Right lobe of liver (tissue), 6 donors: ENCODE data around the gene NAGLU. TPM values are rescaled to one million over a fixed set of nuclear protein-coding genes. Genes with fewer than 3 reads are reported as not detected.

Source experiments
- ATAC-seq, 4 donors: fragments of 200-7000 bp; cut with Tn5 transposase; one replicate each; pipeline ENCODE4 v1.9.1; 2020; ENCODE audit warnings: mild to moderate bottlenecking in 4 of 4, moderate library complexity in 4 of 4
- DNase-seq, 3 donors: peaks; one replicate each; pipeline ENCODE4 v3.0.0-alpha.2; 2020
- H3K27ac ChIP-seq, 3 donors: fragments of 200-600 bp; one replicate each; pipeline ENCODE4 v1.8.0; 2022
- H3K27me3 ChIP-seq, 2 donors: fragments of 200-600 bp; one replicate each; pipeline ENCODE4 v1.8.0; 2022
- H3K36me3 ChIP-seq, 4 donors: fragments of 200-600 bp; sonication (generic) in 1 of 4; one replicate each; pipeline versions ENCODE4 v1.5.1 to v1.8.0; 2017 to 2022; ENCODE audit warnings: control low read depth in 1 of 4
- H3K4me1 ChIP-seq, 4 donors: fragments of 200-600 bp; sonication (generic) in 1 of 4; one replicate each; pipeline versions ENCODE4 v1.5.1 to v1.8.0; 2017 to 2022; ENCODE audit warnings: control low read depth in 1 of 4
- H3K4me3 ChIP-seq, 3 donors: fragments of 200-600 bp; one replicate each; pipeline ENCODE4 v1.8.0; 2022
- H3K9me3 ChIP-seq, 4 donors: fragments of 200-600 bp; sonication (generic) in 1 of 4; one replicate each; pipeline versions ENCODE4 v1.5.1 to v1.8.0; 2017 to 2022; ENCODE audit warnings: control low read depth in 1 of 4
- POLR2A ChIP-seq: fragments of 450-650 bp; IDR thresholded peaks from one replicate; pipeline ENCODE4 v1.6.1; 2017; ENCODE audit warnings: antibody characterized with exemption, mild to moderate bottlenecking
- WGBS: methylation state at CpG from one replicate; pipeline ENCODE4 v1.1.6; 2018; ENCODE audit warnings: low coverage, low lambda C conversion rate; ENCODE audit not compliant: insufficient coverage; ENCODE audit errors: missing lambda C conversion rate; 5-methylcytosine and 5-hydroxymethylcytosine counted together
- intact Hi-C, 2 donors: fragments of 100-400 bp; cut with DNase I; formaldehyde crosslinking; loops; one replicate each; pipeline versions ENCODE4 v1.11.2 to v1.14.1; 2022
- total RNA-seq, 6 experiments: library from RNA; depleted of rRNA in 2 of 6; stranded (reverse); fragments of >200 nt in 2 of 6; fragmentation: NEBNext Ultra II Directional in 3 of 6; extraction: Animal tissue kit (Norgen Biotek cat#: 25700) in 3 of 6; gene quantifications; one replicate each; pipeline versions ENCODE4 v1.1.0 to v1.2.4, GENCODE V29; 2016 to 2023
- TF ChIP-seq, protein P1 (sequence below), 4 donors: fragments of 200-600 bp in 3 of 4; fragments of 450-650 bp in 1 of 4; IDR thresholded peaks; one replicate each; pipeline versions ENCODE4 v1.5.1 to v1.8.0; 2016 to 2022; ENCODE audit warnings: antibody characterized with exemption in 4 of 4, mild to moderate bottlenecking in 2 of 4
- donor health status: DM: no; HTN: yes; CAD: no.
- donor health status: DM: no; HTN: no; CAD: no.
- donor health status: DM: no; HTN: no; CAD: no.
- donor health status: DM: no; HTN: yes; CAD: no.
- donor health status: DM: no; HTN: yes; CAD: no.

Gene NAGLU
- total RNA-seq, 6 experiments from 2014 or later = 36.4 to 81.6 (median 43.7) TPM

DNA sequence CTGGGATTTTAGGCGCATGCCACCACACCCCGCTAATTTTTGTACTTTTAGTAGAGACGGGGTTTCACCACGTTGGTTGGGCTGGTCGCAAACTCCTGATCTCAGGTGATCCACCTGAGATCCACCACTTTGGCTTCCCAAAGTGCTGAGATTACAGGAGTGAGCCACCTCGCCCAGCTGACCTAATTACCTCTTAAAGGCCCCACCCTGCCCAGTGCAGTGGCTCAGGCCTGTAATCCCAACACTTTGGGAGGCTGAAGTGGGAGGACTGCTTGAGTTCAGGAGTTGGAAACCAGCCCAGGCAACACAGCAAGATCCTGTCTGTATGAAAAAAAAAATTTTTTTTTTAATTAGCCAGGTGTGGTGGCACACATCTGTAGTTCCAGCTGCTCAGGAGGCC is 23.0 kb downstream of the NAGLU start:
- H3K27ac ChIP-seq = no peak overlapping the region
- H3K9me3 ChIP-seq = no peaks in the 10 kb centered on the region
- H3K27me3 ChIP-seq = no peaks in the 10 kb centered on the region
- ATAC-seq = no peak
- peaks cover 0 to 28% (median 14%) of the 10 kb centered on the region in 4 donors for H3K4me1 ChIP-seq
- WGBS = 85% methylated on average over 5 of the region's 6 CpGs
- intact Hi-C loops = no loop called here
- no peaks in the 10 kb centered on the region for H3K36me3 ChIP-seq
- no peak for DNase-seq
- H3K4me3 ChIP-seq = no peak overlapping the region
- TF ChIP-seq, protein P1, sequence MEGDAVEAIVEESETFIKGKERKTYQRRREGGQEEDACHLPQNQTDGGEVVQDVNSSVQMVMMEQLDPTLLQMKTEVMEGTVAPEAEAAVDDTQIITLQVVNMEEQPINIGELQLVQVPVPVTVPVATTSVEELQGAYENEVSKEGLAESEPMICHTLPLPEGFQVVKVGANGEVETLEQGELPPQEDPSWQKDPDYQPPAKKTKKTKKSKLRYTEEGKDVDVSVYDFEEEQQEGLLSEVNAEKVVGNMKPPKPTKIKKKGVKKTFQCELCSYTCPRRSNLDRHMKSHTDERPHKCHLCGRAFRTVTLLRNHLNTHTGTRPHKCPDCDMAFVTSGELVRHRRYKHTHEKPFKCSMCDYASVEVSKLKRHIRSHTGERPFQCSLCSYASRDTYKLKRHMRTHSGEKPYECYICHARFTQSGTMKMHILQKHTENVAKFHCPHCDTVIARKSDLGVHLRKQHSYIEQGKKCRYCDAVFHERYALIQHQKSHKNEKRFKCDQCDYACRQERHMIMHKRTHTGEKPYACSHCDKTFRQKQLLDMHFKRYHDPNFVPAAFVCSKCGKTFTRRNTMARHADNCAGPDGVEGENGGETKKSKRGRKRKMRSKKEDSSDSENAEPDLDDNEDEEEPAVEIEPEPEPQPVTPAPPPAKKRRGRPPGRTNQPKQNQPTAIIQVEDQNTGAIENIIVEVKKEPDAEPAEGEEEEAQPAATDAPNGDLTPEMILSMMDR (IDR thresholded peaks at IDR 0.05) = no peak
- no peak for TF ChIP-seq POLR2A

DNA sequence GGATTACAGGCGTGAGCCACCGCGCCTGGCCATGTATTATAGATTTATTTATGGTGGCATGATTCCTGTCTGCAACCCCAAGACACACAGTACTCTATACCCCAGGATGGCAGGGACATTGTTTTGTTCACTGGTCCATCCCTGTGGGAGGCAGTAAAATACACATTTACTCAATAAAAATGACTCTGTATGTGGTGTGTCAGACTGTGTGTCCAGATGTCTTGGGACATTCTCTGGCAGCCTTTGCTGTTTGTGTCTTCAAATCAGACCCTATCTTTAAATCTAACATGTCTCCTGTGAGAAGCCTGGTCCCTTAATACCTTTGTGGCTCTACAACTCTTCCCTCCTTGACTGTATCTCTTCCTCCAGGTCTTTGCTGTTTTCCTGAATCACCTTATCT is 24.2 kb downstream of the NAGLU start:
- H3K27ac ChIP-seq = no peak overlapping the region
- WGBS = 94% methylated on average over 3 of the region's 3 CpGs
- no peak for TF ChIP-seq POLR2A
- TF ChIP-seq, protein P1 (IDR thresholded peaks at IDR 0.05) = no peak

DNA sequence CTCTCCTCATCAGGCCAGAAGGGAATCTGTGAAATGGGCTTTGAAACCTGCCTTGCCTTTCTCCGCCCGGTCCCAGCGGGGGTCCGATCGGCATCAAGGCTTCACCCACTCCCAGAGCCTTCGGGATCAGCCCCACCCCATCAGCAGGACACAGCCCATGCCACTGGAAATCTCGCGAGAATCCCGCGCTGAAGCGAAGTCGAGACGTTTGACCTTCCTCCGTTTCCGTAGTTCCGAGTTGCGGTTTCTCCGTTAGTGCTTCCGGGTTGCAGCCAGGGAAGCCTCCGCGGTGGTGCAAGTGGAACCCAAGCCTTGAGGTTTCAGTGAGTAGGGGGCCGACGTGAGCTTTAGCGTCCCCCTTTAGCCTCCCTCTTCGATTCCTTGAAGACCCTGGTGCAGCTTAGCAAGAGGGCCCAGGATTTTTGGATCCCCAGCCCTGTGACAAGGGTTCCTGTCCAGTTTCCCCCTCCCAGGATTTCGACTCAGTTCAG is 25.9 kb downstream of the NAGLU start, which contains the start of gene COASY:
TSS of gene COASY (plus strand) at position 252 of the 491 bp plus-strand sequence. CDS start 475 bp downstream, outside the sequence.
- DNase-seq (peak; percentile 95), ATAC-seq (peak; percentile 69 to 75 (median 74))
- peak; percentile 46 for TF ChIP-seq POLR2A
- TF ChIP-seq, protein P1 (IDR thresholded peaks at IDR 0.05) = no peak
- no peaks in the 10 kb centered on the region for H3K9me3 ChIP-seq
- peaks cover 0 to 47% (median 23%) of the 10 kb centered on the region in 4 donors for H3K4me1 ChIP-seq
- H3K4me3 ChIP-seq = peak within 1 kb of the TSS; percentile 92 to 96 (median 94)
- no peaks in the 10 kb centered on the region for H3K27me3 ChIP-seq
- intact Hi-C loops = no loop called here
- WGBS = 0% methylated on average over 7 of the region's 26 CpGs
- peaks cover 0 to 11% (median 2%) of the 10 kb centered on the region in 4 donors for H3K36me3 ChIP-seq
- H3K27ac ChIP-seq = peak within 1 kb of the TSS; percentile 70 to 85 (median 82)

More for the DNA sequence above, 24.2 kb downstream of the NAGLU start:
- DNase-seq (no peak), ATAC-seq (no peak)
- Histone ChIP-seq H3K4me1 (peaks cover 0 to 37% (median 18%) of the 10 kb centered on the region in 4 donors), H3K36me3 (peaks cover 0 to 3% (median 1%) of the 10 kb centered on the region in 4 donors), H3K27me3 (no peaks in the 10 kb centered on the region), H3K4me3 (no peak overlapping the region), H3K9me3 (no peaks in the 10 kb centered on the region)
- intact Hi-C loops = no loop called here

DNA sequence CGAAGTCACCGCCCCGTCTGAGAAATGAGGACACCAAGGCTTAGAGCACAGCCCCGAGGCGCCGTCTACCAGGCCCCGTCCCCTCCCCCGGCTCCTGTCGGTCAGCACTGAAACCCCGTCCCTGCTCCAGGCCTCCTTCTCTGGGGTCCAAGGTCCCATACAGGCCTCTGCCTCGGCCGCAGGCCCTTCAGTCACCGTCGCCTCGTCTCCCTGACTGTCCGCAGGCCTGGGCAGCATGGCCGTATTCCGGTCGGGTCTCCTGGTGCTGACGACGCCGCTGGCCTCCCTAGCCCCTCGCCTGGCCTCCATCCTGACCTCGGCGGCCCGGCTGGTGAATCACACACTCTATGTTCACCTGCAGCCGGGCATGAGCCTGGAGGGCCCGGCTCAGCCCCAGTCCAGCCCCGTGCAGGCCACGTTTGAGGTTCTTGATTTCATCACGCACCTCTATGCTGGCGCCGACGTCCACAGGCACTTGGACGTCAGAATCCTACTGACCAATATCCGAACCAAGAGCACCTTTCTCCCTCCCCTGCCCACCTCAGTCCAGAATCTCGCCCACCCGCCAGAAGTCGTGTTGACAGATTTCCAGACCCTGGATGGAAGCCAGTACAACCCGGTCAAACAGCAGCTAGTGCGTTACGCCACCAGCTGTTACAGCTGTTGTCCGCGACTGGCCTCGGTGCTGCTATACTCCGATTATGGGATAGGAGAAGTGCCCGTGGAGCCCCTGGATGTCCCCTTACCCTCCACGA is 26.5 kb downstream of the NAGLU start:
- Histone ChIP-seq H3K27ac (peak overlapping the region; percentile 70 to 85 (median 82)), H3K9me3 (no peaks in the 10 kb centered on the region), H3K4me1 (peaks cover 0 to 47% (median 23%) of the 10 kb centered on the region in 4 donors), H3K27me3 (no peaks in the 10 kb centered on the region), H3K36me3 (peaks cover 0 to 11% (median 2%) of the 10 kb centered on the region in 4 donors), H3K4me3 (peak overlapping the region; percentile 92 to 96 (median 94))
- DNase-seq = peak in 1 of 3 donors; percentile 64
- intact Hi-C loops = no loop called here
- peak; percentile 4 to 13 (median 10) for ATAC-seq
- TF ChIP-seq POLR2A = no peak
- TF ChIP-seq, protein P1 (IDR thresholded peaks at IDR 0.05) = no peak
- WGBS = 2% methylated on average over 20 of the region's 48 CpGs
